Breast epithelium (tissue), 3 donors: ENCODE results near the gene PLXNA4.

Experiments
- CTCF ChIP-seq, 3 donors: fragments of 450-650 bp; IDR thresholded peaks; one replicate each; pipeline ENCODE4 v1.5.1; 2016 to 2017; ENCODE audit warnings: antibody characterized with exemption in 3 of 3, mild to moderate bottlenecking in 3 of 3, moderate library complexity in 3 of 3
- POLR2A ChIP-seq: fragments of 450-650 bp; IDR thresholded peaks from one replicate; pipeline ENCODE4 v1.6.1; 2016; ENCODE audit warnings: antibody characterized with exemption, mild to moderate bottlenecking, moderate library complexity
- POLR2AphosphoS5 ChIP-seq, 3 donors: sonication (generic); formaldehyde crosslinking; IDR thresholded peaks; one replicate each; pipeline ENCODE4 v1.6.1; 2017; ENCODE audit warnings: antibody characterized with exemption in 3 of 3

DNA sequence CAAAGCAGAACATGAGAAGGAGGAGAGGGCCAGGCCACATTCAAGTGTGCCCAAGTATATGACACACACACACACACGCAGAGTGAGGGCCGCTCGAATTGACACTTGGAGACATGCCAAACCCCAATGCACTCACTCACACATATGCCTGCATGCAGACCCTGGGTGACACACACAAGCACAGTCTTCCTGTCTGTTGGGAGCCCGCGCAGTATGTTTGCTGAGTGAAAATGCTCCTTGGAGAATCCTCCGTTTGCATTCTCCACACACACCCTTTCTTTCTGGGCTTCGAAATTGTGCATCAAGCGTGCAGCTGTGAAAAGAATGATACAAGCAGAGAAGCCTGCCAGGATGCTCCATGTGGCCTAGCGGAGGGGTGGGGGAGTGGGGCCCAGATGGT is 120.9 kb downstream of the PLXNA4 start:
- TF ChIP-seq CTCF (IDR thresholded peaks at IDR 0.05) (no peak), POLR2AphosphoS5 (IDR thresholded peaks at IDR 0.05) (no peak), POLR2A (no peak)
